IPS-20b (cell line): Measurements from ENCODE around the gene CLASP1.
A peak's percentile ranks its signal among the peaks of the same experiment; 100 is the strongest.
"Not testable (repeated sequence)": the region's sequence is repeated elsewhere in the genome, so short reads cannot be mapped to it uniquely, and the experiment has no call there.

Source experiments
- H3K27ac ChIP-seq: one replicate; pipeline ENCODE4 v1.5.1; 2013; ENCODE audit warnings: low read length
- H3K27me3 ChIP-seq: 2 replicates; pipeline ENCODE4 v1.6.1; 2013; ENCODE audit warnings: mild to moderate bottlenecking, low read length, inconsistent platforms; ENCODE audit not compliant: insufficient read depth
- H3K36me3 ChIP-seq: 2 replicates; pipeline ENCODE4 v1.6.1; 2013; ENCODE audit warnings: low read depth, mild to moderate bottlenecking, inconsistent platforms, low read length, moderate library complexity; ENCODE audit not compliant: insufficient read depth
- H3K4me1 ChIP-seq: 2 replicates; pipeline ENCODE4 v1.6.1; 2013; ENCODE audit warnings: mild to moderate bottlenecking, control low read depth, inconsistent platforms, low read length, moderate library complexity; ENCODE audit not compliant: insufficient read depth
- H3K4me3 ChIP-seq: 2 replicates; pipeline ENCODE4 v1.5.1; 2013; ENCODE audit warnings: mild to moderate bottlenecking, low read length, inconsistent platforms
- H3K9ac ChIP-seq: 2 replicates; pipeline ENCODE4 v1.6.1; 2013; ENCODE audit warnings: low read depth, mild to moderate bottlenecking, inconsistent platforms, low read length, moderate library complexity
- H3K9me3 ChIP-seq: 2 replicates; pipeline ENCODE4 v1.6.1; 2013; ENCODE audit warnings: mild to moderate bottlenecking, low read depth, low read length, inconsistent platforms; ENCODE audit not compliant: insufficient read depth

Gene CLASP1

GRCh38 chr2:121649149-121649595 lies at the start of gene CLASP1:
Gene CLASP1 (minus strand): TSS chr2:121649462. CDS start chr2:121605895, 43,567 bp downstream.
- Histone ChIP-seq H3K27me3 (no peaks in the 10 kb centered on the region), H3K9ac (peak within 1 kb of the TSS; percentile 87), H3K9me3 (no peaks in the 10 kb centered on the region), H3K36me3 (no peaks in the 10 kb centered on the region), H3K4me1 (peaks cover 7% of the 10 kb centered on the region; the same call in 1 of the 2 replicates), H3K4me3 (peak within 1 kb of the TSS; percentile 83), H3K27ac (peak within 1 kb of the TSS; percentile 60)

- Histone ChIP-seq H3K4me1 (0 out of 2 replicates have a peak, but pooled peaks cover 3% of the 10 kb centered on the region), H3K27ac (no peak overlapping the region), H3K9ac (no peak overlapping the region), H3K27me3 (no peaks in the 10 kb centered on the region), H3K36me3 (no peaks in the 10 kb centered on the region), H3K9me3 (no peaks in the 10 kb centered on the region), H3K4me3 (no peak overlapping the region)
These were observed 49.2 kb upstream of the CLASP1 start for GRCh38 chr2:121698318-121698930.

GRCh38 chr2:121697108-121697631 lies 47.9 kb upstream of the CLASP1 start:
- H3K9ac ChIP-seq, result no peak overlapping the region; the same call in 1 of the 2 replicates
- no peaks in the 10 kb centered on the region for H3K27me3 ChIP-seq
- H3K36me3 ChIP-seq, result no peaks in the 10 kb centered on the region
- no peak overlapping the region for H3K27ac ChIP-seq
- H3K4me1 ChIP-seq, result 0 out of 2 replicates have a peak, but pooled peaks cover 3% of the 10 kb centered on the region
- H3K9me3 ChIP-seq, result no peaks in the 10 kb centered on the region
- H3K4me3 ChIP-seq, result no peak overlapping the region

- Histone ChIP-seq H3K36me3 (no peaks in the 10 kb centered on the region), H3K4me3 (no peak overlapping the region), H3K9me3 (no peaks in the 10 kb centered on the region), H3K27me3 (no peaks in the 10 kb centered on the region), H3K9ac (no peak overlapping the region), H3K4me1 (0 out of 2 replicates have a peak, but pooled peaks cover 3% of the 10 kb centered on the region), H3K27ac (no peak overlapping the region)
These were observed 47.2 kb upstream of the CLASP1 start for GRCh38 chr2:121696410-121696930.

- no peaks in the 10 kb centered on the region for H3K27me3 ChIP-seq
- H3K9me3 ChIP-seq, result no peaks in the 10 kb centered on the region
- H3K9ac ChIP-seq, result no peak overlapping the region
- no peak overlapping the region for H3K27ac ChIP-seq
- 0 out of 2 replicates have a peak, but pooled peaks cover 3% of the 10 kb centered on the region for H3K4me1 ChIP-seq
- no peak overlapping the region for H3K4me3 ChIP-seq
- H3K36me3 ChIP-seq, result no peaks in the 10 kb centered on the region
These were observed 45.8 kb upstream of the CLASP1 start for GRCh38 chr2:121695171-121695451.

- Histone ChIP-seq H3K27ac (no peak overlapping the region), H3K9me3 (no peaks in the 10 kb centered on the region), H3K36me3 (no peaks in the 10 kb centered on the region), H3K27me3 (no peaks in the 10 kb centered on the region), H3K4me3 (no peak overlapping the region), H3K9ac (no peak overlapping the region), H3K4me1 (0 out of 2 replicates have a peak, but pooled peaks cover 3% of the 10 kb centered on the region)
These were observed 45.3 kb upstream of the CLASP1 start for GRCh38 chr2:121694398-121695170.

- H3K9ac ChIP-seq, H3K36me3 ChIP-seq, H3K4me1 ChIP-seq, H3K27ac ChIP-seq, H3K4me3 ChIP-seq, H3K9me3 ChIP-seq, H3K27me3 ChIP-seq: not testable (repeated sequence)
These were observed 41.3 kb upstream of the CLASP1 start for GRCh38 chr2:121690572-121690971.

- H3K27ac ChIP-seq, result no peak overlapping the region
These were observed 40.8 kb upstream of the CLASP1 start for GRCh38 chr2:121690095-121690494.

GRCh38 chr2:121689356-121689755 lies 40.1 kb upstream of the CLASP1 start:
- Histone ChIP-seq H3K4me1 (peaks cover 9% of the 10 kb centered on the region; the same call in 1 of the 2 replicates), H3K27me3 (no peaks in the 10 kb centered on the region), H3K27ac (no peak overlapping the region), H3K9ac (no peak overlapping the region), H3K36me3 (no peaks in the 10 kb centered on the region), H3K4me3 (no peak overlapping the region), H3K9me3 (no peaks in the 10 kb centered on the region)

More at GRCh38 chr2:121690095-121690494, 40.8 kb upstream of the CLASP1 start:
- no peak overlapping the region for H3K9ac ChIP-seq
- H3K36me3 ChIP-seq, result no peaks in the 10 kb centered on the region
- no peaks in the 10 kb centered on the region for H3K9me3 ChIP-seq
- no peak overlapping the region for H3K4me3 ChIP-seq
- H3K4me1 ChIP-seq, result peaks cover 7% of the 10 kb centered on the region; the same call in 1 of the 2 replicates
- H3K27me3 ChIP-seq, result no peaks in the 10 kb centered on the region

GRCh38 chr2:121688820-121689219 lies 39.6 kb upstream of the CLASP1 start:
- Histone ChIP-seq H3K4me1 (peaks cover 9% of the 10 kb centered on the region; the same call in 1 of the 2 replicates), H3K36me3 (no peaks in the 10 kb centered on the region), H3K27me3 (no peaks in the 10 kb centered on the region), H3K9ac (no peak overlapping the region), H3K4me3 (no peak overlapping the region), H3K9me3 (peaks cover 2% of the 10 kb centered on the region), H3K27ac (no peak overlapping the region)

GRCh38 chr2:121686902-121687301 lies 37.6 kb upstream of the CLASP1 start:
- Histone ChIP-seq H3K9me3 (peaks cover 21% of the 10 kb centered on the region), H3K36me3 (peaks cover 7% of the 10 kb centered on the region; the same call in 1 of the 2 replicates), H3K9ac (no peak overlapping the region), H3K4me1 (peaks cover 9% of the 10 kb centered on the region; the same call in 1 of the 2 replicates), H3K4me3 (no peak overlapping the region), H3K27me3 (no peaks in the 10 kb centered on the region), H3K27ac (no peak overlapping the region)
